Tibial nerve (tissue), 4 donors: ENCODE data around the gene CDK6. TPM values are rescaled to one million over a fixed set of nuclear protein-coding genes. Genes with fewer than 3 reads are reported as not detected.
A peak's percentile ranks its signal among the peaks of the same experiment; 100 is the strongest.

Experiments
- DNase-seq, 2 donors: peaks; one replicate each; pipeline ENCODE4 v3.0.0-alpha.2; 2019; ENCODE audit warnings: low spot score in 2 of 2
- H3K27ac ChIP-seq, 4 donors: fragments of 200-600 bp; sonication (generic) in 3 of 4; one replicate each; pipeline ENCODE4 v1.5.1; 2017 to 2019; ENCODE audit warnings: mild to moderate bottlenecking in 1 of 4
- H3K27me3 ChIP-seq, 2 donors: fragments of 200-600 bp; sonication (generic) in 1 of 2; one replicate each; pipeline versions ENCODE4 v1.5.1 to v1.6.0; 2017 to 2019
- H3K36me3 ChIP-seq, 3 donors: fragments of 200-600 bp; sonication (generic); one replicate each; pipeline ENCODE4 v1.5.1; 2018 to 2019
- H3K4me1 ChIP-seq, 4 donors: fragments of 200-600 bp; sonication (generic) in 3 of 4; one replicate each; pipeline ENCODE4 v1.5.1; 2017 to 2019
- H3K4me3 ChIP-seq, 4 donors: fragments of 200-600 bp; sonication (generic) in 3 of 4; one replicate each; pipeline ENCODE4 v1.5.1; 2017 to 2019; ENCODE audit warnings: mild to moderate bottlenecking in 1 of 4, moderate library complexity in 1 of 4
- H3K9me3 ChIP-seq, 4 donors: fragments of 200-600 bp; sonication (generic) in 3 of 4; one replicate each; pipeline ENCODE4 v1.5.1; 2017 to 2019
- EP300 ChIP-seq, 2 donors: sonication (generic); formaldehyde crosslinking; IDR thresholded peaks; one replicate each; pipeline ENCODE4 v1.6.1; 2017; ENCODE audit warnings: antibody characterized with exemption in 2 of 2, mild to moderate bottlenecking in 1 of 2
- POLR2A ChIP-seq, 2 donors: fragments of 450-650 bp; IDR thresholded peaks; one replicate each; pipeline ENCODE4 v1.6.1; 2017; ENCODE audit warnings: antibody characterized with exemption in 2 of 2, mild to moderate bottlenecking in 2 of 2, moderate library complexity in 2 of 2
- WGBS, 2 donors: methylation state at CpG; one replicate each; pipeline ENCODE4 v1.1.5; 2018; 5-methylcytosine and 5-hydroxymethylcytosine counted together
- total RNA-seq, 4 donors: library from RNA; depleted of rRNA; stranded (reverse); fragments of >200 nt; gene quantifications; one replicate each; pipeline ENCODE4 v1.1.0, GENCODE V29; 2016
- TF ChIP-seq, protein P1 (sequence below), 5 experiments: fragments of 200-600 bp in 3 of 5; fragments of 450-650 bp in 2 of 5; sonication (generic) in 3 of 5; IDR thresholded peaks; one replicate each; pipeline ENCODE4 v1.5.1; 2016 to 2019; ENCODE audit warnings: antibody characterized with exemption in 5 of 5, mild to moderate bottlenecking in 3 of 5, moderate library complexity in 2 of 5

CDK6 gene
- total RNA-seq, 4 donors from 2014 or later = 14.4 to 45.4 (median 26.6) TPM

DNA sequence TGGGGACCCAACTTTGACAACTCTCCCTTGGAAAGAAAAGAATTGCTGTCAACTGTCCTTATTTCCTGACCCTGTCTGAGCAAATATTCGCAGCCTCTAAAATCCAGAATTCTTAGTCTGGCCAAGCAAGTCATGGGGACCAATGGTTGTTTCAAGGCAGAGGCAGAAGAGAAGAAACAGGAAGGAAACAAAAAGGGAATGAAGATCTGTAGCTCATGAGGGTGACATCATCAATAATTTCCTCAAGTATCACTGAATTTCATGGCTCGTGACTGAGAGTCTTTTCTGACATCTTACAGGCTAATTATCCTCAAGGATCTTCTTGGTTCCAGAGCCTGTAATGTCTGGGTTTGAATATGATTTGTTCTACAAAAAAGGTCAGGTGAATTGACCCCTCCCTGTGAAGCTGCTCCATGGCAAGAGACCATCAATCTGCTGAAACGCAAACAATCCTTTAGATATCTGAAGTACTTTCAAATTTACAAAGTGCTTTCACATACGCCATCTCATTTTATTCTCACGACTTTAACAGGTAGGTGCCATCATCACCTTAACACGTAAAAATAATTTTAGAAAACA, 5.8 kb downstream of the CDK6 start:
- H3K27ac ChIP-seq = peak overlapping the region in 1 of 4 donors; percentile 86
- H3K4me1 ChIP-seq = peaks cover 3 to 68% (median 10%) of the 10 kb centered on the region in 4 donors
- no peak for DNase-seq
- no peaks in the 10 kb centered on the region for H3K9me3 ChIP-seq
- TF ChIP-seq EP300 (IDR thresholded peaks at IDR 0.05) = no peak
- 75% methylated on average over 6 of the region's 6 CpGs for WGBS, 2 donors
- H3K4me3 ChIP-seq = no peak overlapping the region
- no peaks in the 10 kb centered on the region for H3K36me3 ChIP-seq
- no peaks in the 10 kb centered on the region for H3K27me3 ChIP-seq

DNA sequence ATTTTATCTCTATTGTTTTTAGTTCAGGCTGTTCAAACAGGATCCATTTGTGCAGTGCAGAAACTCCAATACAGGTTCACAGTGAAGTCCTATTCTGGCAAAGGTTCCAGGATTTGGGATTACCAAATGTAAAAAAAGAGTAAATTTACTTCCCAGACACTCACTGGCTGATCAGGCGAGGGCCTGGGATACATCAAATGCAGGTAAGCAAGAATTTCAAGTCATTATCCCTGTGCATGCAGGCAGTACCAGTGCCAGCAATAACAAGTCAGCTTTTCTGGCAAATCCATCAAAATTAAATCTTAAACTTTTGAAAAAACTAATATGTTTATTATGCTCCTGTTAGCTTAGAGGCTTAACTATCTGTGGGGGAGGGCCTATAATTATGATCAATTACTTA, 6.3 kb downstream of the CDK6 start:
- H3K9me3 ChIP-seq = no peaks in the 10 kb centered on the region
- H3K27me3 ChIP-seq = no peaks in the 10 kb centered on the region
- H3K36me3 ChIP-seq = no peaks in the 10 kb centered on the region
- H3K4me3 ChIP-seq = no peak overlapping the region
- H3K27ac ChIP-seq = no peak overlapping the region
- no peak for DNase-seq
- TF ChIP-seq, protein P1, sequence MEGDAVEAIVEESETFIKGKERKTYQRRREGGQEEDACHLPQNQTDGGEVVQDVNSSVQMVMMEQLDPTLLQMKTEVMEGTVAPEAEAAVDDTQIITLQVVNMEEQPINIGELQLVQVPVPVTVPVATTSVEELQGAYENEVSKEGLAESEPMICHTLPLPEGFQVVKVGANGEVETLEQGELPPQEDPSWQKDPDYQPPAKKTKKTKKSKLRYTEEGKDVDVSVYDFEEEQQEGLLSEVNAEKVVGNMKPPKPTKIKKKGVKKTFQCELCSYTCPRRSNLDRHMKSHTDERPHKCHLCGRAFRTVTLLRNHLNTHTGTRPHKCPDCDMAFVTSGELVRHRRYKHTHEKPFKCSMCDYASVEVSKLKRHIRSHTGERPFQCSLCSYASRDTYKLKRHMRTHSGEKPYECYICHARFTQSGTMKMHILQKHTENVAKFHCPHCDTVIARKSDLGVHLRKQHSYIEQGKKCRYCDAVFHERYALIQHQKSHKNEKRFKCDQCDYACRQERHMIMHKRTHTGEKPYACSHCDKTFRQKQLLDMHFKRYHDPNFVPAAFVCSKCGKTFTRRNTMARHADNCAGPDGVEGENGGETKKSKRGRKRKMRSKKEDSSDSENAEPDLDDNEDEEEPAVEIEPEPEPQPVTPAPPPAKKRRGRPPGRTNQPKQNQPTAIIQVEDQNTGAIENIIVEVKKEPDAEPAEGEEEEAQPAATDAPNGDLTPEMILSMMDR (IDR thresholded peaks at IDR 0.05) = no peak
- no peak for TF ChIP-seq EP300 (IDR thresholded peaks at IDR 0.05)
- TF ChIP-seq POLR2A (IDR thresholded peaks at IDR 0.05) = no peak
- peaks cover 3 to 71% (median 11%) of the 10 kb centered on the region in 4 donors for H3K4me1 ChIP-seq
- WGBS, 2 donors = 86 to 87% methylated on average over 1 of the region's 1 CpG

DNA sequence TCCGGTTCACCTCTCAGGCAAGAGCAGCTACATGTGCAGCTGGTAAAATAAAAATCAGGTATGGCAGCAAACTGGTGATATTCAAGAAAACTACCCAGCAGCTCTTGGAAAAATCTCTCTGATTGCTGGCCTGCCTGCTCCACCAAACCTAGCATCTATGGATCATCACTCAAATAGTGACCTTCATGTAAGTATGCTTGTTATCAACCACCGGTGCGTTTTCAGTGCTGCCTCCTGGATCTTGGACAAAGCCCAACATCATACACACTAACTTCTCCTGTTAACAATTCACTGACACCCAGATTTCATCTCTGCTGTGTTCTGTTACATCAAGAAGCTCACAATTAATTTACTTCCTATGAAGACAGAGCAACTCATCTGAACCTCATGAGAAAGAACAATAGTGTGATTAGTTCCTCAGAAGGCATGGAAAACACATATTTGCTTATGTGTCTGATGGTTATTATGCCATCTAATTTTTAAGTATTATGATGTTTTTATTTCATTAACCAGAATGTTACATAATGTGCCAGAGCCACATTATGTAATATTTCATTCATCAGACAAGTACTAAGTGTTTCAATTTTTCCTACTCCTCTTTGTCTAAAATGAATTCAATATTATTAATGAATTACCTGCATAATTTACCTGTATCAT, 8.8 kb downstream of the CDK6 start:
- Histone ChIP-seq H3K27ac (no peak overlapping the region), H3K4me3 (no peak overlapping the region), H3K27me3 (no peaks in the 10 kb centered on the region), H3K36me3 (no peaks in the 10 kb centered on the region), H3K9me3 (no peaks in the 10 kb centered on the region), H3K4me1 (peaks cover 3 to 85% (median 13%) of the 10 kb centered on the region in 4 donors)
- no peak for DNase-seq
- WGBS, 2 donors = 49 to 53% methylated on average over 3 of the region's 3 CpGs
- TF ChIP-seq, protein P1 (IDR thresholded peaks at IDR 0.05) = no peak
- TF ChIP-seq EP300 (IDR thresholded peaks at IDR 0.05) (no peak), POLR2A (IDR thresholded peaks at IDR 0.05) (no peak)

DNA sequence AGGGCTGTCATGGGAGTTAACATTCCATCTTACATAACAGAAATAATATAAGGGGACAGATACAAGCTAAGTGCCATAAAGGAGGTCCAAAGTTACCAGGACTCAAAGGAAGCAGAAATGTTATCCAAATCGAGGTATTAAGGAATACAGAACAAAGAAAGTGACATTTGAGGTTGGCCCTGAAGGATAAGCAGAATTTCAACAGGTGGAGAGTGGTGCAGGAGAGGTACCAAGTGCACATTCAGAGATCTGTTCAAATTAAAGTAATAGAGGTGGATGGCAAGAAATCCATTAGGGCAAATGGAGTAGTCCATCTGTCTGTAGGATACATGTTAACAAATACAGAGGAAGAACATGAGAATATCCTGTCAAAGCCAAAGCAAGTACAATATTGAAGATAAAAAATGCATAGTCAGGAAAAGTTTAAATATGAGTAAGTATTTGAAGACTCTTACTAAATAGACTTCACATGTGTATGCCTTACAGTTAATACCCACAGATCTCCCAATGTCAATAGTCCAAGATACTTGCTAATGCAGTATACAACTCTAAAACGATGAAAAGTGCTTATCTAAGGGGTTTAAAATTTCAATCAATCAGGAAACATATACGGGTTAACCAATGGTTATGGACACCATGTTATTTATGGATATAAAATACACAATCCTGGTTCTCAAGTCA, 10.0 kb downstream of the CDK6 start:
- TF ChIP-seq EP300 (IDR thresholded peaks at IDR 0.05) (no peak), POLR2A (IDR thresholded peaks at IDR 0.05) (no peak)
- TF ChIP-seq, protein P1 (IDR thresholded peaks at IDR 0.05) = no peak
- Histone ChIP-seq H3K27ac (no peak overlapping the region), H3K4me1 (peaks cover 0 to 73% (median 5%) of the 10 kb centered on the region in 4 donors), H3K36me3 (no peaks in the 10 kb centered on the region), H3K4me3 (no peak overlapping the region), H3K27me3 (no peaks in the 10 kb centered on the region), H3K9me3 (no peaks in the 10 kb centered on the region)
- 78 to 83% methylated on average over 3 of the region's 3 CpGs for WGBS, 2 donors
- no peak for DNase-seq

DNA sequence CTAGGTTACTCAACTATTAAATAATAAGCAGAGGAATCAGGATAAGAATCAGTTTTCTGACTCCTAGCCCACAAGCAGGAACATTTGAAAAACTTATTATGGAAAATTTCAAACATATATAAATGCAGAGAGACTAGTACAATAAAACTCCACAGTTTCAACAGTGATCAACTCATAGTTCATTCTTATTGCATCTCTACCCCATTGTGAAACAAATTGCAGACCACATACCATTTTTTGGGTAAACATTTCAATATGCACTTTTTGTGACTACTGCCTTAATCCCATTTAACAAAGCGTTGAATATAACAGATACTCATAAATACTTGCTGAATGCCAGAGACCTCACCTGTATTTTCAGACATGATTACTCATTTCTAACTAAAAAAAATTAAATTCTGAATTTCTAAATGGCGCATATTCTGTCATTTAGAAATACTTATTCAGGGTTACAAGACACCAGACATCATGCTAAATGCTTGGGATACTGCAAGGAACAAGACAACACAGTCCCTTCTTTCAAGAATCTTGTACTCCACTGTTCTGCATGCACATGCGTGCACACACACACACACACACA, 11.4 kb downstream of the CDK6 start:
- peaks cover 0 to 59% (median 3%) of the 10 kb centered on the region in 4 donors for H3K4me1 ChIP-seq
- no peaks in the 10 kb centered on the region for H3K9me3 ChIP-seq
- no peak for TF ChIP-seq POLR2A (IDR thresholded peaks at IDR 0.05)
- TF ChIP-seq EP300 (IDR thresholded peaks at IDR 0.05) = no peak
- TF ChIP-seq, protein P1 (IDR thresholded peaks at IDR 0.05) = no peak
- 85 to 93% methylated on average over 3 of the region's 3 CpGs for WGBS, 2 donors
- no peak overlapping the region for H3K4me3 ChIP-seq
- H3K27ac ChIP-seq = peak overlapping the region in 1 of 4 donors; percentile 42
- H3K27me3 ChIP-seq = no peaks in the 10 kb centered on the region
- DNase-seq = no peak
- no peaks in the 10 kb centered on the region for H3K36me3 ChIP-seq
